ENCODE data around the gene CCHCR1. TPM values are rescaled to one million over a fixed set of nuclear protein-coding genes. Genes with fewer than 3 reads are reported as not detected.

The CCHCR1 gene
- total and polyA plus RNA-seq, 2 experiments from 2014 or later: 19.8 to 46.7 TPM

DNA sequence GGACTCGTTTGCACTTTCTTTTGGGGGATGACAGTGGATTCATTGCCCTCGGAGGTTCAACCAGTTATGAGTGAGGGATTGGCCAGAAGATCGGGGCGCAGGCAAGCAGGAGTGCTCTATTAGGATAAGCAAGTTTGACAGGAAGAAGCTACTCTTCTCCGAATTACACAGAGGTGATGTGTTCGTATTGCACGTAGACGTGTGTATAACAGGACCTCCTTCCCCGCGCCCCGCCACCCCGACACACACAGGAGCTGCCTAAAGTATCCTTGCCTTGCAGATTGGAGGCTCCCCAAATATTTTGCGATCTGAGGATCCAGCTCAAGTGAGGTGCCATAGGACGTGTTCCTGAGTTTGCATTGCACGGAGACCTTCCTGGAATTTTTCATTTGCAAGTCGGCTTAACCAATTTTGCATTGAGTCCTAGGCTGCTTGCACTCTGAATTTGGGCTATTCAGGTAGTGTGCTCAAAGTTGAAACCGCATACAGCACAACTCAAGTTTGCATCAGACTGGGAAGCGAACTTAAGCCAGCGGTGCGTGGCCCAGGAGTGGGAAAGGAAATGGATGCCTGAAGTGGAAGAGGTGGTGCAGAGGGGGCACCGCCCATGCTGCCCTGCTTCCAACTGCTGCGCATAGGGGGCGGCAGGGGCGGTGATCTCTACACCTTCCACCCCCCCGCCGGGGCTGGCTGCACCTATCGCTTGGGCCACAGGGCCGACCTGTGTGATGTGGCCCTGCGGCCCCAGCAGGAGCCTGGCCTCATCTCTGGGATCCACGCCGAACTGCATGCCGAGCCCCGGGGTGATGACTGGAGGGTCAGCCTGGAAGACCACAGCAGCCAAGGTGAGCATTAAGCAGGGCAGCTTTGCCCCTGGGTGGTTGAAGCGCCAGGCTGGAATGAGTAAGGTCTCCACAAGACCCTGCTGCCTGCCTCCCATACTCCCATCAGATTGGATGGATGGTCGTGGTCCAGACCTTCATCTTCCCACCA, 1.6 kb upstream of the CCHCR1 start:
- no peaks in the 10 kb centered on the region for H3K9me2 ChIP-seq (ENCODE audit: insufficient read depth)
- H3K27ac ChIP-seq (ENCODE audit: low read depth): peak overlapping the region; percentile 79; the same call in 1 of the 2 replicates
- H3K4me3 ChIP-seq: peak overlapping the region; percentile 75
- peak overlapping the region; percentile 100 for H3K4me2 ChIP-seq
- Mint-ChIP-seq H3K9me3 (no peaks in the 10 kb centered on the region), H3K36me3 (ENCODE audit: low read depth) (peaks cover 59% of the 10 kb centered on the region), H3K4me3 (peak overlapping the region; percentile 88), H3K4me1 (peaks cover 48% of the 10 kb centered on the region), H3K27me3 (ENCODE audit: insufficient read depth, low read depth, poor library complexity) (peaks cover 19% of the 10 kb centered on the region), H3K27ac (peak overlapping the region; percentile 30; the same call in 1 of the 2 replicates)
- H4K20me1 ChIP-seq (replicated peaks; ENCODE audit: insufficient read depth): peaks cover 16% of the 10 kb centered on the region
- H2AFZ ChIP-seq: peak overlapping the region; percentile 87; the same call in 1 of the 2 replicates
- ATAC-seq (peak; percentile 52), DNase-seq (ENCODE audit: low spot score) (peak; percentile 82)
- H3K79me2 ChIP-seq (replicated peaks; ENCODE audit: insufficient read depth): 0 out of 2 replicates have a peak, but pooled peaks cover 16% of the 10 kb centered on the region
- H3F3A ChIP-seq (replicated peaks; ENCODE audit: low read depth): peaks cover 47% of the 10 kb centered on the region
- H3K27me3 ChIP-seq (ENCODE audit: insufficient read depth): 0 out of 2 replicates have a peak, but pooled peaks cover 2% of the 10 kb centered on the region
- H3K4me1 ChIP-seq (ENCODE audit: insufficient read depth): peaks cover 47% of the 10 kb centered on the region
- H3K36me3 ChIP-seq (ENCODE audit: insufficient read depth): peaks cover 14% of the 10 kb centered on the region
- TF ChIP-seq STAT1 (IDR thresholded peaks at IDR 0.05; ENCODE audit: unreplicated experiment): no peak
- TF ChIP-seq, protein P1, sequence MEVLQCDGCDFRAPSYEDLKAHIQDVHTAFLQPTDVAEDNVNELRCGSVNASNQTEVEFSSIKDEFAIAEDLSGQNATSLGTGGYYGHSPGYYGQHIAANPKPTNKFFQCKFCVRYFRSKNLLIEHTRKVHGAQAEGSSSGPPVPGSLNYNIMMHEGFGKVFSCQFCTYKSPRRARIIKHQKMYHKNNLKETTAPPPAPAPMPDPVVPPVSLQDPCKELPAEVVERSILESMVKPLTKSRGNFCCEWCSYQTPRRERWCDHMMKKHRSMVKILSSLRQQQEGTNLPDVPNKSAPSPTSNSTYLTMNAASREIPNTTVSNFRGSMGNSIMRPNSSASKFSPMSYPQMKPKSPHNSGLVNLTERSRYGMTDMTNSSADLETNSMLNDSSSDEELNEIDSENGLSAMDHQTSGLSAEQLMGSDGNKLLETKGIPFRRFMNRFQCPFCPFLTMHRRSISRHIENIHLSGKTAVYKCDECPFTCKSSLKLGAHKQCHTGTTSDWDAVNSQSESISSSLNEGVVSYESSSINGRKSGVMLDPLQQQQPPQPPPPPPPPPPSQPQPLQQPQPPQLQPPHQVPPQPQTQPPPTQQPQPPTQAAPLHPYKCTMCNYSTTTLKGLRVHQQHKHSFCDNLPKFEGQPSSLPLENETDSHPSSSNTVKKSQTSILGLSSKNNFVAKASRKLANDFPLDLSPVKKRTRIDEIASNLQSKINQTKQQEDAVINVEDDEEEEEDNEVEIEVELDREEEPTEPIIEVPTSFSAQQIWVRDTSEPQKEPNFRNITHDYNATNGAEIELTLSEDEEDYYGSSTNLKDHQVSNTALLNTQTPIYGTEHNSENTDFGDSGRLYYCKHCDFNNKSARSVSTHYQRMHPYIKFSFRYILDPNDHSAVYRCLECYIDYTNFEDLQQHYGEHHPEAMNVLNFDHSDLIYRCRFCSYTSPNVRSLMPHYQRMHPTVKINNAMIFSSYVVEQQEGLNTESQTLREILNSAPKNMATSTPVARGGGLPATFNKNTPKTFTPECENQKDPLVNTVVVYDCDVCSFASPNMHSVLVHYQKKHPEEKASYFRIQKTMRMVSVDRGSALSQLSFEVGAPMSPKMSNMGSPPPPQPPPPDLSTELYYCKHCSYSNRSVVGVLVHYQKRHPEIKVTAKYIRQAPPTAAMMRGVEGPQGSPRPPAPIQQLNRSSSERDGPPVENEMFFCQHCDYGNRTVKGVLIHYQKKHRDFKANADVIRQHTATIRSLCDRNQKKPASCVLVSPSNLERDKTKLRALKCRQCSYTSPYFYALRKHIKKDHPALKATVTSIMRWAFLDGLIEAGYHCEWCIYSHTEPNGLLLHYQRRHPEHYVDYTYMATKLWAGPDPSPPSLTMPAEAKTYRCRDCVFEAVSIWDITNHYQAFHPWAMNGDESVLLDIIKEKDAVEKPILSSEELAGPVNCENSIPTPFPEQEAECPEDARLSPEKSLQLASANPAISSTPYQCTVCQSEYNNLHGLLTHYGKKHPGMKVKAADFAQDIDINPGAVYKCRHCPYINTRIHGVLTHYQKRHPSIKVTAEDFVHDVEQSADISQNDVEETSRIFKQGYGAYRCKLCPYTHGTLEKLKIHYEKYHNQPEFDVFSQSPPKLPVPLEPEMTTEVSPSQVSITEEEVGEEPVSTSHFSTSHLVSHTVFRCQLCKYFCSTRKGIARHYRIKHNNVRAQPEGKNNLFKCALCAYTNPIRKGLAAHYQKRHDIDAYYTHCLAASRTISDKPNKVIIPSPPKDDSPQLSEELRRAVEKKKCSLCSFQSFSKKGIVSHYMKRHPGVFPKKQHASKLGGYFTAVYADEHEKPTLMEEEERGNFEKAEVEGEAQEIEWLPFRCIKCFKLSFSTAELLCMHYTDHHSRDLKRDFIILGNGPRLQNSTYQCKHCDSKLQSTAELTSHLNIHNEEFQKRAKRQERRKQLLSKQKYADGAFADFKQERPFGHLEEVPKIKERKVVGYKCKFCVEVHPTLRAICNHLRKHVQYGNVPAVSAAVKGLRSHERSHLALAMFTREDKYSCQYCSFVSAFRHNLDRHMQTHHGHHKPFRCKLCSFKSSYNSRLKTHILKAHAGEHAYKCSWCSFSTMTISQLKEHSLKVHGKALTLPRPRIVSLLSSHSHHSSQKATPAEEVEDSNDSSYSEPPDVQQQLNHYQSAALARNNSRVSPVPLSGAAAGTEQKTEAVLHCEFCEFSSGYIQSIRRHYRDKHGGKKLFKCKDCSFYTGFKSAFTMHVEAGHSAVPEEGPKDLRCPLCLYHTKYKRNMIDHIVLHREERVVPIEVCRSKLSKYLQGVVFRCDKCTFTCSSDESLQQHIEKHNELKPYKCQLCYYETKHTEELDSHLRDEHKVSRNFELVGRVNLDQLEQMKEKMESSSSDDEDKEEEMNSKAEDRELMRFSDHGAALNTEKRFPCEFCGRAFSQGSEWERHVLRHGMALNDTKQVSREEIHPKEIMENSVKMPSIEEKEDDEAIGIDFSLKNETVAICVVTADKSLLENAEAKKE (CRISPR knock-in tag; IDR thresholded peaks at IDR 0.05): no peak
- TF ChIP-seq CREB1 (CRISPR knock-in tag; IDR thresholded peaks at IDR 0.05; ENCODE audit: low read depth): 0 out of 2 replicates have a peak, but pooled peaks have one; percentile 4
- no peak for TF ChIP-seq EZH2 (IDR thresholded peaks at IDR 0.05; ENCODE audit: low read depth, unreplicated experiment)
- TF ChIP-seq ZNF114 (CRISPR knock-in tag; IDR thresholded peaks at IDR 0.05): no peak
- TF ChIP-seq, protein P2, sequence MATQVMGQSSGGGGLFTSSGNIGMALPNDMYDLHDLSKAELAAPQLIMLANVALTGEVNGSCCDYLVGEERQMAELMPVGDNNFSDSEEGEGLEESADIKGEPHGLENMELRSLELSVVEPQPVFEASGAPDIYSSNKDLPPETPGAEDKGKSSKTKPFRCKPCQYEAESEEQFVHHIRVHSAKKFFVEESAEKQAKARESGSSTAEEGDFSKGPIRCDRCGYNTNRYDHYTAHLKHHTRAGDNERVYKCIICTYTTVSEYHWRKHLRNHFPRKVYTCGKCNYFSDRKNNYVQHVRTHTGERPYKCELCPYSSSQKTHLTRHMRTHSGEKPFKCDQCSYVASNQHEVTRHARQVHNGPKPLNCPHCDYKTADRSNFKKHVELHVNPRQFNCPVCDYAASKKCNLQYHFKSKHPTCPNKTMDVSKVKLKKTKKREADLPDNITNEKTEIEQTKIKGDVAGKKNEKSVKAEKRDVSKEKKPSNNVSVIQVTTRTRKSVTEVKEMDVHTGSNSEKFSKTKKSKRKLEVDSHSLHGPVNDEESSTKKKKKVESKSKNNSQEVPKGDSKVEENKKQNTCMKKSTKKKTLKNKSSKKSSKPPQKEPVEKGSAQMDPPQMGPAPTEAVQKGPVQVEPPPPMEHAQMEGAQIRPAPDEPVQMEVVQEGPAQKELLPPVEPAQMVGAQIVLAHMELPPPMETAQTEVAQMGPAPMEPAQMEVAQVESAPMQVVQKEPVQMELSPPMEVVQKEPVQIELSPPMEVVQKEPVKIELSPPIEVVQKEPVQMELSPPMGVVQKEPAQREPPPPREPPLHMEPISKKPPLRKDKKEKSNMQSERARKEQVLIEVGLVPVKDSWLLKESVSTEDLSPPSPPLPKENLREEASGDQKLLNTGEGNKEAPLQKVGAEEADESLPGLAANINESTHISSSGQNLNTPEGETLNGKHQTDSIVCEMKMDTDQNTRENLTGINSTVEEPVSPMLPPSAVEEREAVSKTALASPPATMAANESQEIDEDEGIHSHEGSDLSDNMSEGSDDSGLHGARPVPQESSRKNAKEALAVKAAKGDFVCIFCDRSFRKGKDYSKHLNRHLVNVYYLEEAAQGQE (IDR thresholded peaks at IDR 0.05; ENCODE audit: unreplicated experiment): no peak
- TF ChIP-seq NANOG (IDR thresholded peaks at IDR 0.05; ENCODE audit: borderline replicate concordance): no peak
- no peak for TF ChIP-seq ZNF331 (CRISPR knock-in tag; IDR thresholded peaks at IDR 0.05; ENCODE audit: low read depth)
- no peak for TF ChIP-seq EZH2phosphoT487 (IDR thresholded peaks at IDR 0.05; ENCODE audit: unreplicated experiment)
- TF ChIP-seq JUNB (IDR thresholded peaks at IDR 0.05; ENCODE audit: unreplicated experiment): no peak
- peak; percentile 57; the same call in 1 of the 2 replicates for TF ChIP-seq POLR2AphosphoS5 (IDR thresholded peaks at IDR 0.05; ENCODE audit: low read depth)
- TF ChIP-seq, protein P3, sequence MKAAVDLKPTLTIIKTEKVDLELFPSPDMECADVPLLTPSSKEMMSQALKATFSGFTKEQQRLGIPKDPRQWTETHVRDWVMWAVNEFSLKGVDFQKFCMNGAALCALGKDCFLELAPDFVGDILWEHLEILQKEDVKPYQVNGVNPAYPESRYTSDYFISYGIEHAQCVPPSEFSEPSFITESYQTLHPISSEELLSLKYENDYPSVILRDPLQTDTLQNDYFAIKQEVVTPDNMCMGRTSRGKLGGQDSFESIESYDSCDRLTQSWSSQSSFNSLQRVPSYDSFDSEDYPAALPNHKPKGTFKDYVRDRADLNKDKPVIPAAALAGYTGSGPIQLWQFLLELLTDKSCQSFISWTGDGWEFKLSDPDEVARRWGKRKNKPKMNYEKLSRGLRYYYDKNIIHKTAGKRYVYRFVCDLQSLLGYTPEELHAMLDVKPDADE (IDR thresholded peaks at IDR 0.05): no peak
